Measurements from ENCODE around the gene KLHL29. TPM values are rescaled to one million over a fixed set of nuclear protein-coding genes. Genes with fewer than 3 reads are reported as not detected.
A peak's percentile ranks its signal among the peaks of the same experiment; 100 is the strongest.

Gene KLHL29
- total RNA-seq, 4 donors from 2014 or later: 4.8 to 17.0 (median 10.5) TPM

DNA sequence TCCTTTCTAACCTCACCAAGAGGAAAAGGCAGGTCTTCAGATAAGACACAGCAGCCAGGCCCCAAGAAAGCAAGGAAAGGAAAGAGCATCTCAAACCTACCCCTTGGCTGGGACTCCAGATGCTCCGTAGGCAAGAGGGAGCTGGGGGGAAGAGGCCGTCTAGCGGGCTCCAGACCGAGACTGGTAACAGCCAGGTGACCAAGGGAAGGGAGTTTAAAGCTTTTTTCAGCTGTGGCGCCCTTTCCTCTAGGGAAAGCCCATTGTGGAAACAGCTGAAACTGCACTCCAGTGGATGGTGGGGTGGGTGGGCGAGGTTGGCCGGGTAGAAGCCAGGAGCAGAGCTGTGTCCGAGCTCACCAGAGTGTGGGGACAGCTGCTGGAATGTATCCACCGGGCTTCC is 180.4 kb downstream of the KLHL29 start:
- TF ChIP-seq POLR2A (IDR thresholded peaks at IDR 0.05): no peak
- TF ChIP-seq, protein P1, sequence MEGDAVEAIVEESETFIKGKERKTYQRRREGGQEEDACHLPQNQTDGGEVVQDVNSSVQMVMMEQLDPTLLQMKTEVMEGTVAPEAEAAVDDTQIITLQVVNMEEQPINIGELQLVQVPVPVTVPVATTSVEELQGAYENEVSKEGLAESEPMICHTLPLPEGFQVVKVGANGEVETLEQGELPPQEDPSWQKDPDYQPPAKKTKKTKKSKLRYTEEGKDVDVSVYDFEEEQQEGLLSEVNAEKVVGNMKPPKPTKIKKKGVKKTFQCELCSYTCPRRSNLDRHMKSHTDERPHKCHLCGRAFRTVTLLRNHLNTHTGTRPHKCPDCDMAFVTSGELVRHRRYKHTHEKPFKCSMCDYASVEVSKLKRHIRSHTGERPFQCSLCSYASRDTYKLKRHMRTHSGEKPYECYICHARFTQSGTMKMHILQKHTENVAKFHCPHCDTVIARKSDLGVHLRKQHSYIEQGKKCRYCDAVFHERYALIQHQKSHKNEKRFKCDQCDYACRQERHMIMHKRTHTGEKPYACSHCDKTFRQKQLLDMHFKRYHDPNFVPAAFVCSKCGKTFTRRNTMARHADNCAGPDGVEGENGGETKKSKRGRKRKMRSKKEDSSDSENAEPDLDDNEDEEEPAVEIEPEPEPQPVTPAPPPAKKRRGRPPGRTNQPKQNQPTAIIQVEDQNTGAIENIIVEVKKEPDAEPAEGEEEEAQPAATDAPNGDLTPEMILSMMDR (IDR thresholded peaks at IDR 0.05): no peak
- Histone ChIP-seq H3K4me3 (no peak overlapping the region), H3K9me3 (no peaks in the 10 kb centered on the region), H3K27ac (peak overlapping the region; percentile 34 to 36), H3K36me3 (no peaks in the 10 kb centered on the region), H3K27me3 (no peaks in the 10 kb centered on the region), H3K4me1 (peaks cover 0 to 15% of the 10 kb centered on the region in 2 donors)
- no peak for DNase-seq
- intact Hi-C loops (cut with DNase I; ENCODE audit: low total_unique reads): no loop called here

DNA sequence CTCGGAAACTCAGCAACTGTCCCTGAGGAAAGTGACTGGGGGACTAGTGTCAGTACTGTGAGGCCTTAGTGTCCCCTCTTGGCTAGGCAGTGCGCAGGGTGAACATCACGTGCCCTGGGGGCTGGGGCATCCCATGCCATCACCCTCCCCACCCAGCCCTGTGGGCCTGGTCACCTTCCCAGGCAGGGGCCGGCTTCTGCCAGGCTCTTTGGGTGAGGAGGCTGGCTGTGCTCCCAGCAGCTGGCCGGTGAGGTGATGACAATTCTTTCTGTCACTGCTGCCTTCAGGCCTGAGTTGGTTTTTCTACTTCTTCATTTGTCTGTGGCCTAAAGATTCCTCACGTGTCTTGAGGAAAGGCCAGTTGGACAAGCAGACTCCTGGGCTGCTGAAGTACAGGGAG is 180.8 kb downstream of the KLHL29 start:
- Histone ChIP-seq H3K27me3 (no peaks in the 10 kb centered on the region), H3K36me3 (no peaks in the 10 kb centered on the region), H3K27ac (peak overlapping the region; percentile 34 to 36), H3K4me3 (no peak overlapping the region), H3K4me1 (peaks cover 0 to 15% of the 10 kb centered on the region in 2 donors), H3K9me3 (no peaks in the 10 kb centered on the region)
- no peak for DNase-seq
- intact Hi-C loops (cut with DNase I; ENCODE audit: low total_unique reads): no loop called here
- TF ChIP-seq, protein P1 (IDR thresholded peaks at IDR 0.05): no peak
- TF ChIP-seq POLR2A (IDR thresholded peaks at IDR 0.05): no peak

DNA sequence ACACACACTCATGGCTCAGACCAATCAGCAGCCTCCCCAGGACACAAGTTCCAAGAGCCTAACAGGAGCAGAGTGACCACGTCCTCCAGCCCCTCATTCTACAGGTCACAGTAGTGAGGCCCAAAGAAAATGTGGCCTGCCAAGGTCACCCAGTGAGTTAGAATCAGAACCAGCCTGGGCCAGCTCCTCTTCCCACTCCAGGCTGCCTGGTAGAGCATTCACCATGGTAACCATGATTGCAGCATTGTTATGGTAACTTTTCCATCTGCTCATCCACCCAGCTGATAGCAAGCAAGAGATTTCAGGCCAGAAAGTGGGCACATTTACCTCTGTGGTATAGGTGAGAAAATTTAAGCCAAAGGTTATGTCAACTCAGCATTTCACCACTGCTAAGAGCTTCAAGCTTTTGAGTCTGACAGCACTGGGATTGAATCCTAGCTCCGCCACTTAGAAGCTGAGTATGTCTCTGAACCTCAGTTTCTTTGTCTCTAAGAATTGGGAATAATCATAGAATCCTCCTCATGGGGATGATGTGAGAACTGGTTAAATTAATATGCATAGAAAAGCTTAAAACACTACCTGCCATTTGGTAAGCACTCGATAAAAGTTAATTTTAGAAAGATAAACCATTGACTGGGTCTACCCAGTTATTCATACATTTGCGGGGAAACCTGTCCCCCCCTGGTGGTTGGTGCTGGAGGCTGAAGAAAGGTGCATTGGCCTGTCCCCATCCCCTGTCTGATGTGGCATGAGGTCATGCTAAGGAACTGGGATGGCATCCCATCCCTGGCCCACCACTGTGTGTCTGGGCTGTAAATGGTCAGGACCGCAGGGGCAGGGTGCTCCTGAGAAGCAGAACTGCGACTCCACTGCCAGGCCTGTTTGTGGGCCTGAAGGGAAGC is 181.5 kb downstream of the KLHL29 start:
- DNase-seq: no peak
- intact Hi-C loops (cut with DNase I; ENCODE audit: low total_unique reads): no loop called here
- no peak overlapping the region for H3K4me3 ChIP-seq
- no peaks in the 10 kb centered on the region for H3K27me3 ChIP-seq
- TF ChIP-seq POLR2A (IDR thresholded peaks at IDR 0.05): no peak
- TF ChIP-seq, protein P1 (IDR thresholded peaks at IDR 0.05): peak in 2 of 4 experiments; percentile 12 to 32
- no peaks in the 10 kb centered on the region for H3K36me3 ChIP-seq
- H3K9me3 ChIP-seq: no peaks in the 10 kb centered on the region
- peak overlapping the region; percentile 34 to 36 for H3K27ac ChIP-seq
- peaks cover 0 to 15% of the 10 kb centered on the region in 2 donors for H3K4me1 ChIP-seq

DNA sequence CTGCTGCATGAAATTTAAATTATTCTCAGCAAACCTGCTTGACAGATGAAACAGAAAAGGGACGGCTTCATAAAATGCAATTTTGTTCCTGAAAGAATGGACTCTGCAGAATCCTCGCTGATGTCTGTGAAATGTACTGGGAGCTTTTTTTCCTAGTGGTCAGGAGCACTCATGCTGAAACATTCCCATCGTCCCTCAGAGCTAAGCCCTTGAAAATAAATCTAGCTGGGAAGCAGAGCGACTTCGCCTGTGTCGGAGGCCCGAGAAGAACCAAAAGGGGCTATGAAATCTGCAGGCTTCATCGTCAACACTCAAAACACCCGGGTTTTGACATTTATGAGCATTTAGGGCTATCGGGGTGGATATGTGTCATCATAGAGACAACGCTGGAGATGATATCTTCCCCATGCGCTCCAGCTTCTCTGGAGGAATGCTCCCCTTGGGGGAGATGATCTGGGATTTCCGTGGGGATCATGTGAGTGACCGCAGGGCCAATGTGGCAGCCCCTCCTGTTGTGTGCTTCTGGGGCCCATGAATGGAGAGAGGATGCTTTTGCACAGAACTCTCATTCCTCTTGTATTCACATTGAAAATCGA is 182.3 kb downstream of the KLHL29 start:
- Histone ChIP-seq H3K4me1 (peaks cover 0 to 15% of the 10 kb centered on the region in 2 donors), H3K27ac (peak overlapping the region; percentile 34 to 36), H3K36me3 (no peaks in the 10 kb centered on the region), H3K4me3 (no peak overlapping the region), H3K27me3 (no peaks in the 10 kb centered on the region), H3K9me3 (no peaks in the 10 kb centered on the region)
- no peak for DNase-seq
- intact Hi-C loops (cut with DNase I; ENCODE audit: low total_unique reads): no loop called here
- TF ChIP-seq, protein P1 (IDR thresholded peaks at IDR 0.05): no peak
- TF ChIP-seq POLR2A (IDR thresholded peaks at IDR 0.05): no peak

DNA sequence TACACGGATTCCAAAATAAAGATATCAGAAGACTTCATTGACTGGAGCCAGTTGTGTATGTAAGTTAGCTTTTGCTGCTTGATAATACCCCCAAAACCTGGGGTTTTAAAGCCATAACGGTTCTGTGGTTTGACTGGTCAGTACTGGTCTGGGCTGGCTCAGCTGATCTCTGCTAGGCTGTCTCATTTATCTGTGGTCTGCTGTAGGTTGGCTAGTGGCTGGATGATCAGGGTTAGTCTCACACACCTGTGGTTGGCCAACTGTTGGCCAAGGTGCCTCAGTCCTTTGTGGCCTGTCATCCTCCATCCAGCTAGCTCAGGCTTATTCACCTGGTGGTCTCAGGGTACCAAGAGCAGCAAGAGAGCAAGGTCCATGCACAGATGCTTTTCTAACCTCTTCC is 183.2 kb downstream of the KLHL29 start:
- no peak for TF ChIP-seq POLR2A (IDR thresholded peaks at IDR 0.05)
- TF ChIP-seq, protein P1 (IDR thresholded peaks at IDR 0.05): no peak
- Histone ChIP-seq H3K9me3 (no peaks in the 10 kb centered on the region), H3K36me3 (no peaks in the 10 kb centered on the region), H3K27me3 (no peaks in the 10 kb centered on the region), H3K27ac (no peak overlapping the region), H3K4me3 (no peak overlapping the region), H3K4me1 (peaks cover 0 to 13% of the 10 kb centered on the region in 2 donors)
- no peak for DNase-seq
- intact Hi-C loops (cut with DNase I; ENCODE audit: low total_unique reads): no loop called here
